RPMI7951 (cell line): ENCODE results near the gene PHETA2. TPM values are rescaled to one million over a fixed set of nuclear protein-coding genes. Genes with fewer than 3 reads are reported as not detected.

Source experiments
- DNase-seq: peaks from one replicate; pipeline ENCODE4 v3.0.0-alpha.2; 2012; ENCODE audit warnings: low read depth
- total RNA-seq: library from RNA; depleted of rRNA; stranded (reverse); fragments of >200 nt; shearing (Covaris generic); gene quantifications from 2 replicates; pipeline ENCODE4 v1.2.3, GENCODE V29; 2014; rRNA removed

PHETA2 gene
- total RNA-seq = 5.2 and 7.5 TPM in 2 replicates

GRCh38 chr22:42074132-42074811 is at the start of gene PHETA2:
PHETA2 (plus strand) TSS chr22:42074248; CDS start chr22:42077294, 3,046 bp downstream.
- peak; percentile 26 for DNase-seq

GRCh38 chr22:42025421-42025820 is 48.6 kb upstream of the PHETA2 start:
- DNase-seq = no peak

GRCh38 chr22:42026705-42027104 is 47.3 kb upstream of the PHETA2 start:
- DNase-seq = no peak

- DNase-seq = no peak
Observed at GRCh38 chr22:42033263-42034181, 40.5 kb upstream of the PHETA2 start.

- DNase-seq = no peak
Observed at GRCh38 chr22:42035256-42035655, 38.8 kb upstream of the PHETA2 start.

GRCh38 chr22:42039271-42039670 is 34.8 kb upstream of the PHETA2 start:
- DNase-seq = no peak

- DNase-seq = no peak
Observed at GRCh38 chr22:42041784-42042183, 32.3 kb upstream of the PHETA2 start.

GRCh38 chr22:42050641-42051180 is 23.3 kb upstream of the PHETA2 start:
- no peak for DNase-seq

GRCh38 chr22:42052765-42053164 is 21.3 kb upstream of the PHETA2 start:
- no peak for DNase-seq

GRCh38 chr22:42056757-42057511 is 17.1 kb upstream of the PHETA2 start:
- no peak for DNase-seq

- DNase-seq = no peak
Observed at GRCh38 chr22:42060489-42060888, 13.6 kb upstream of the PHETA2 start.

GRCh38 chr22:42061041-42061440 is 13.0 kb upstream of the PHETA2 start:
- DNase-seq = no peak

- no peak for DNase-seq
Observed at GRCh38 chr22:42062506-42063170, 11.4 kb upstream of the PHETA2 start.

- no peak for DNase-seq
Observed at GRCh38 chr22:42064629-42065028, 9.4 kb upstream of the PHETA2 start.

- DNase-seq = no peak
Observed at GRCh38 chr22:42065438-42066125, 8.5 kb upstream of the PHETA2 start.

GRCh38 chr22:42066126-42066761 is 7.8 kb upstream of the PHETA2 start:
- no peak for DNase-seq

- DNase-seq = no peak
Observed at GRCh38 chr22:42066937-42067336, 7.1 kb upstream of the PHETA2 start.

GRCh38 chr22:42067671-42068251 is 6.3 kb upstream of the PHETA2 start:
- no peak for DNase-seq

GRCh38 chr22:42068291-42068690 is 5.8 kb upstream of the PHETA2 start:
- no peak for DNase-seq
